Astrocyte (in vitro differentiated cells and primary cell): Measurements from ENCODE around the gene GDAP1L1.

Experiments
- EZH2 ChIP-seq: IDR thresholded peaks from 2 replicates; pipeline ENCODE4 v1.6.1; 2012; ENCODE audit warnings: mild to moderate bottlenecking, low read length, inconsistent platforms; ENCODE audit not compliant: insufficient read depth
- TF ChIP-seq, protein P1 (sequence below): IDR thresholded peaks from 2 replicates; pipeline ENCODE4 v1.5.1; 2011; ENCODE audit warnings: low read depth, mild to moderate bottlenecking, inconsistent platforms, low read length, moderate library complexity; ENCODE audit not compliant: insufficient read depth

DNA sequence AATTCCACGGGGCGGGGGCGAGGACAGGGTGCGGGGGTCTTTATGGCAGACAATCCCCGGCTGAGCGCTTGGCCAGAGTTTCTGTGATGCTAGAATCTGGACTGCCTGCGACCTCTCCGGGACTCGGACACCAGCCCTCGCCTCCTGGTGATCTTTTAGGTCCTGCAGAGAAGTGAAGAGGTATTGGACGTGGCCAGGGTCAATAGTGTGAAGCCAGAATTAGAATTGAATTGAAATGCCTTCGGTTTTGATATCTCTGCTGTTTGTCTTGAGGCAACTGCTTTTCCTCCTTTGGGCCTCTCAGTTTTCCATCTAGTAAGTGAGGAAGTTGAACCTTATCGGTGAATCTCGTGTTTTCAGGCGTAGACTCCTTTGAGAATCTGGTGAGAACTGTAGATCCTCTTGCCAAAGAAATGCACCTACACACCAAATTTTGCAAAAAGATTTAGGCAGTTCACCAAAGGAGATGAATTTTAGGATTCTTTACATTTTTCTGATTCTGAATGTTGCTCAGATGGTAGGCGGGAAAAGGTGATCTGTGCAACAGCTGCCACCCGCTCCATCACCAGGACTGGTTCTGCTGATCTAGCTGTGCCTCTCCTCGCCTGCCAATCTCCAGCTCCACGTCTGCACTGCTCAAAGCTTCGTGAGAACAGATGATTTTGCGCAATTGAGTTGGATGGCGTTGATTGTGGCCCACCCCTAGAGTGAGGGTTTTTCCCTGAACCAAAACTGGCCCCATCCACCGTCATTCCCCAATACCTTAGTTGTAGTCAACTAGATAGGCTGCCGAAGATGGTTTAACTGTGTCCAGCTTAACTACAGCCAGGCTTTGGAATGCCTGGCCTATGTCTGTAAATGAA is 35.7 kb upstream of the GDAP1L1 start:
- TF ChIP-seq, protein P1, sequence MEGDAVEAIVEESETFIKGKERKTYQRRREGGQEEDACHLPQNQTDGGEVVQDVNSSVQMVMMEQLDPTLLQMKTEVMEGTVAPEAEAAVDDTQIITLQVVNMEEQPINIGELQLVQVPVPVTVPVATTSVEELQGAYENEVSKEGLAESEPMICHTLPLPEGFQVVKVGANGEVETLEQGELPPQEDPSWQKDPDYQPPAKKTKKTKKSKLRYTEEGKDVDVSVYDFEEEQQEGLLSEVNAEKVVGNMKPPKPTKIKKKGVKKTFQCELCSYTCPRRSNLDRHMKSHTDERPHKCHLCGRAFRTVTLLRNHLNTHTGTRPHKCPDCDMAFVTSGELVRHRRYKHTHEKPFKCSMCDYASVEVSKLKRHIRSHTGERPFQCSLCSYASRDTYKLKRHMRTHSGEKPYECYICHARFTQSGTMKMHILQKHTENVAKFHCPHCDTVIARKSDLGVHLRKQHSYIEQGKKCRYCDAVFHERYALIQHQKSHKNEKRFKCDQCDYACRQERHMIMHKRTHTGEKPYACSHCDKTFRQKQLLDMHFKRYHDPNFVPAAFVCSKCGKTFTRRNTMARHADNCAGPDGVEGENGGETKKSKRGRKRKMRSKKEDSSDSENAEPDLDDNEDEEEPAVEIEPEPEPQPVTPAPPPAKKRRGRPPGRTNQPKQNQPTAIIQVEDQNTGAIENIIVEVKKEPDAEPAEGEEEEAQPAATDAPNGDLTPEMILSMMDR = no peak
- no peak for TF ChIP-seq EZH2
